ENCODE results near the gene IFI27. TPM values are rescaled to one million over a fixed set of nuclear protein-coding genes. Genes with fewer than 3 reads are reported as not detected.

IFI27 gene
- total and polyA plus RNA-seq, 9 of the 15 experiments (the other 6 are each of a cell fraction or from before 2014, with no cell fraction given): 0.19 to 3.4 (median 1.4) TPM; not detected in 1

DNA sequence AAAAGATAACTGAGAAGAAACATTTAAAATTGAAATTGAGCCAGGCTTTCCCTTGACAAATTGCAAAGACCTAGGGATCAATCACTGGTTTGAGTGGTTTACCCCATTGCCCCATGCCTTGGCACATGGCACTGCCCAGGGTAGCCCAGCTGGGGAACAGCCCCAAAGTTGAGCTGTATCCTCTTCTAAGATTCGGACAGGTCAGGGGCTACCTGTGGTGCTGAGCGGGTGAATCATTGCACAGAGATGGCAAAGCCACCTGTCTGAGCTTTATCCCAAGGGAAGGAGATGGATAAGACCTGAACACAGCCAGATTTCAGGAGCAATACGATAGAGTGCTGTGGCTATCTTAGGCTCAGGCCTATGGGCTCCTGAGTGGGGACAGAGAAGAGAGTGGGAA is 11.9 kb downstream of the IFI27 start (continued):
- TF ChIP-seq ZNF175 (CRISPR knock-in tag; IDR thresholded peaks at IDR 0.05; ENCODE audit: low read depth): no peak
- no peak for TF ChIP-seq NCOA2 (IDR thresholded peaks at IDR 0.05; ENCODE audit: partially characterized antibody in 2 of 2)
- no peak for TF ChIP-seq EHMT2 (IDR thresholded peaks at IDR 0.05)
- no peak for TF ChIP-seq ETS2 (tag; IDR thresholded peaks at IDR 0.05; ENCODE audit: borderline replicate concordance, poor library complexity, severe bottlenecking)

DNA sequence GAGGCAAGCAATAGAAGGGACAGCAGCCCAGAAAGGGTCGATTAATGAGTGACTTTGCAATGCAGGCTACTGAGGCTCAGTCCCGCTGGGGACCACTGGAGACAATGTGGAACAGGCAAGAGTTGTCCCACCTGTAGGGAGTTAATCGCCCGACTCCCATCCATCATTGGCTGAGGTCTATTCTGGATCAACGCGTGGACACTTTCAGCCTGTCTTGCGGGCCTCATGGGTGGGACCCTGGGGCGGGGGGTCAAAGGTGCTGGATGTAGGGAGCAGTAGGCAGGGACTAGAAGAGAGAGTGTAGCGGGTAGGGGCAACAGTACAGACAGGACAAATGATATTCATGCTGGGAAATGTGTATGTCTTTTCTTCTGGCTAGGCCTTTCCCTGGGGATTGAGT is 12.8 kb downstream of the IFI27 start:
- H3K9me1 ChIP-seq (ENCODE audit: control insufficient read depth, insufficient read depth, low read length): no peaks in the 10 kb centered on the region
- intact Hi-C loops (cut with micrococcal nuclease) (no loop called here), in situ Hi-C loops (cut with MboI) (no loop called here)
- 16% methylated on average over 7 of the region's 9 CpGs for WGBS (ENCODE audit: insufficient coverage, low coverage, missing lambda C conversion rate)
- no peak overlapping the region for H3K4me3 ChIP-seq
- no peaks in the 10 kb centered on the region for H3K9me3 ChIP-seq (replicated peaks; ENCODE audit: control insufficient read depth, insufficient read depth, low read depth, low read length)
- no TSS peak for BruUV-seq (replicated peaks)
- ATAC-seq: no peak
- no peak overlapping the region for H3K27ac ChIP-seq (ENCODE audit: extremely low read depth, low read depth, low read length)
- POLR2A ChIA-PET: interaction anchor here (1.1 kb wide), 1 partner anchor 12 kb away, joined by 5 read pairs; the partner anchor contains the start of gene IFI27
- no peak overlapping the region for H2AFZ ChIP-seq (ENCODE audit: low read depth, low read length)
- H3K79me2 ChIP-seq (ENCODE audit: control insufficient read depth, insufficient read depth, low read length): no peaks in the 10 kb centered on the region
- H3K4me1 ChIP-seq (replicated peaks in 1 of 2; ENCODE audit: control insufficient read depth in 2 of 2, insufficient read depth in 2 of 2, low read length in 2 of 2): no peaks in the 10 kb centered on the region
- peaks cover 0 to 20% of the 10 kb centered on the region in 2 experiments; a peak in 2 of 5 replicates for H3K27me3 ChIP-seq (ENCODE audit: control insufficient read depth in 2 of 2, insufficient read depth in 2 of 2, low read length in 2 of 2)
- no peak overlapping the region for H3K4me2 ChIP-seq (ENCODE audit: insufficient read depth, low read length)
- H3K36me3 ChIP-seq (ENCODE audit: control insufficient read depth, insufficient read depth, low read length): no peaks in the 10 kb centered on the region
- no peaks in the 10 kb centered on the region for H4K20me1 ChIP-seq (replicated peaks; ENCODE audit: control insufficient read depth, insufficient read depth, low read length)
- H3K9ac ChIP-seq (ENCODE audit: insufficient read depth in 1 of 2, low read depth in 2 of 2, low read length in 2 of 2): no peak overlapping the region
- FAIRE-seq: no peak
- DNase-seq (ENCODE audit: extremely low read depth in 1 of 4, low spot score in 3 of 4): no peak
- CTCF ChIA-PET (ENCODE audit: low intra/inter-chr PET ratio): no interaction called here
- no peak for TF ChIP-seq FOXM1 (IDR thresholded peaks at IDR 0.05; ENCODE audit: low read depth)
- TF ChIP-seq FOXM1 (CRISPR knock-in tag; IDR thresholded peaks at IDR 0.05; ENCODE audit: low read depth): no peak
- TF ChIP-seq, protein P1, sequence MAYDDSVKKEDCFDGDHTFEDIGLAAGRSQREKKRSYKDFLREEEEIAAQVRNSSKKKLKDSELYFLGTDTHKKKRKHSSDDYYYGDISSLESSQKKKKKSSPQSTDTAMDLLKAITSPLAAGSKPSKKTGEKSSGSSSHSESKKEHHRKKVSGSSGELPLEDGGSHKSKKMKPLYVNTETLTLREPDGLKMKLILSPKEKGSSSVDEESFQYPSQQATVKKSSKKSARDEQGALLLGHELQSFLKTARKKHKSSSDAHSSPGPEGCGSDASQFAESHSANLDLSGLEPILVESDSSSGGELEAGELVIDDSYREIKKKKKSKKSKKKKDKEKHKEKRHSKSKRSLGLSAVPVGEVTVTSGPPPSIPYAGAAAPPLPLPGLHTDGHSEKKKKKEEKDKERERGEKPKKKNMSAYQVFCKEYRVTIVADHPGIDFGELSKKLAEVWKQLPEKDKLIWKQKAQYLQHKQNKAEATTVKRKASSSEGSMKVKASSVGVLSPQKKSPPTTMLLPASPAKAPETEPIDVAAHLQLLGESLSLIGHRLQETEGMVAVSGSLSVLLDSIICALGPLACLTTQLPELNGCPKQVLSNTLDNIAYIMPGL (CRISPR knock-in tag; IDR thresholded peaks at IDR 0.05): no peak
- no peak for TF ChIP-seq MAFF (IDR thresholded peaks at IDR 0.05; ENCODE audit: low read length)
- TF ChIP-seq, protein P2, sequence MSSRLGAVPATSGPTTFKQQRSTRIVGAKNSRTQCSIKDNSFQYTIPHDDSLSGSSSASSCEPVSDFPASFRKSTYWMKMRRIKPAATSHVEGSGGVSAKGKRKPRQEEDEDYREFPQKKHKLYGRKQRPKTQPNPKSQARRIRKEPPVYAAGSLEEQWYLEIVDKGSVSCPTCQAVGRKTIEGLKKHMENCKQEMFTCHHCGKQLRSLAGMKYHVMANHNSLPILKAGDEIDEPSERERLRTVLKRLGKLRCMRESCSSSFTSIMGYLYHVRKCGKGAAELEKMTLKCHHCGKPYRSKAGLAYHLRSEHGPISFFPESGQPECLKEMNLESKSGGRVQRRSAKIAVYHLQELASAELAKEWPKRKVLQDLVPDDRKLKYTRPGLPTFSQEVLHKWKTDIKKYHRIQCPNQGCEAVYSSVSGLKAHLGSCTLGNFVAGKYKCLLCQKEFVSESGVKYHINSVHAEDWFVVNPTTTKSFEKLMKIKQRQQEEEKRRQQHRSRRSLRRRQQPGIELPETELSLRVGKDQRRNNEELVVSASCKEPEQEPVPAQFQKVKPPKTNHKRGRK (tag; IDR thresholded peaks at IDR 0.05): no peak
- TF ChIP-seq, protein P3, sequence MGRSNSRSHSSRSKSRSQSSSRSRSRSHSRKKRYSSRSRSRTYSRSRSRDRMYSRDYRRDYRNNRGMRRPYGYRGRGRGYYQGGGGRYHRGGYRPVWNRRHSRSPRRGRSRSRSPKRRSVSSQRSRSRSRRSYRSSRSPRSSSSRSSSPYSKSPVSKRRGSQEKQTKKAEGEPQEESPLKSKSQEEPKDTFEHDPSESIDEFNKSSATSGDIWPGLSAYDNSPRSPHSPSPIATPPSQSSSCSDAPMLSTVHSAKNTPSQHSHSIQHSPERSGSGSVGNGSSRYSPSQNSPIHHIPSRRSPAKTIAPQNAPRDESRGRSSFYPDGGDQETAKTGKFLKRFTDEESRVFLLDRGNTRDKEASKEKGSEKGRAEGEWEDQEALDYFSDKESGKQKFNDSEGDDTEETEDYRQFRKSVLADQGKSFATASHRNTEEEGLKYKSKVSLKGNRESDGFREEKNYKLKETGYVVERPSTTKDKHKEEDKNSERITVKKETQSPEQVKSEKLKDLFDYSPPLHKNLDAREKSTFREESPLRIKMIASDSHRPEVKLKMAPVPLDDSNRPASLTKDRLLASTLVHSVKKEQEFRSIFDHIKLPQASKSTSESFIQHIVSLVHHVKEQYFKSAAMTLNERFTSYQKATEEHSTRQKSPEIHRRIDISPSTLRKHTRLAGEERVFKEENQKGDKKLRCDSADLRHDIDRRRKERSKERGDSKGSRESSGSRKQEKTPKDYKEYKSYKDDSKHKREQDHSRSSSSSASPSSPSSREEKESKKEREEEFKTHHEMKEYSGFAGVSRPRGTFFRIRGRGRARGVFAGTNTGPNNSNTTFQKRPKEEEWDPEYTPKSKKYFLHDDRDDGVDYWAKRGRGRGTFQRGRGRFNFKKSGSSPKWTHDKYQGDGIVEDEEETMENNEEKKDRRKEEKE (IDR thresholded peaks at IDR 0.05; ENCODE audit: borderline replicate concordance in 1 of 2, control insufficient read depth in 1 of 2, low read depth in 2 of 2, low read length in 1 of 2): no peak
- TF ChIP-seq ZFX (CRISPR knock-in tag; IDR thresholded peaks at IDR 0.05): no peak
- TF ChIP-seq ZNF586 (CRISPR knock-in tag; conservative IDR thresholded peaks at IDR 0.05): no peak
- no peak for TF ChIP-seq MTA2 (IDR thresholded peaks at IDR 0.05; ENCODE audit: low read depth)
